Suprapubic skin (tissue), 4 donors: ENCODE data around the gene DGKZ.

Experiments
- CTCF ChIP-seq, 2 donors: fragments of 200-600 bp in 1 of 2; fragments of 450-650 bp in 1 of 2; sonication (generic) in 1 of 2; IDR thresholded peaks; one replicate each; pipeline ENCODE4 v1.5.1; 2016 to 2019; ENCODE audit warnings: antibody characterized with exemption in 2 of 2, mild to moderate bottlenecking in 1 of 2, moderate library complexity in 1 of 2
- EP300 ChIP-seq: sonication (generic); formaldehyde crosslinking; IDR thresholded peaks from one replicate; pipeline ENCODE4 v1.6.1; 2017; ENCODE audit warnings: antibody characterized with exemption
- POLR2A ChIP-seq, 2 donors: fragments of 450-650 bp; IDR thresholded peaks; one replicate each; pipeline ENCODE4 v1.6.1; 2017; ENCODE audit warnings: antibody characterized with exemption in 2 of 2, mild to moderate bottlenecking in 2 of 2, moderate library complexity in 2 of 2
- POLR2AphosphoS5 ChIP-seq, 3 donors: sonication (generic); formaldehyde crosslinking; IDR thresholded peaks; one replicate each; pipeline ENCODE4 v1.6.1; 2017; ENCODE audit warnings: antibody characterized with exemption in 3 of 3

- TF ChIP-seq CTCF (IDR thresholded peaks at IDR 0.05): no peak
- no peak for TF ChIP-seq POLR2A (IDR thresholded peaks at IDR 0.05)
- TF ChIP-seq EP300: no peak
- TF ChIP-seq POLR2AphosphoS5 (IDR thresholded peaks at IDR 0.05): no peak
Observed at GRCh38 chr11:46410021-46410420, 62.8 kb downstream of the DGKZ start.
